Liver (tissue), 3 donors: ENCODE measurements around the gene ERN1.

ENCODE experiments used
- ATF3 ChIP-seq: IDR thresholded peaks from 2 replicates; pipeline ENCODE4 v1.6.1; 2016; ENCODE audit warnings: antibody characterized with exemption
- CTCF ChIP-seq: fragments of 150-350 bp; IDR thresholded peaks from 2 replicates; pipeline ENCODE4 v1.5.1; 2017; ENCODE audit warnings: improper control_type of control experiment, low read depth, low read length; ENCODE audit not compliant: missing input control
- EGR1 ChIP-seq, 2 donors: IDR thresholded peaks; 2 replicates each; pipeline ENCODE4 v1.6.1; 2016 to 2018; ENCODE audit warnings: antibody characterized with exemption in 2 of 2, low read depth in 2 of 2
- FOXA1 ChIP-seq: IDR thresholded peaks from 2 replicates; pipeline ENCODE4 v1.6.1; 2016; ENCODE audit warnings: antibody characterized with exemption
- HNF4A ChIP-seq, 2 donors: conservative IDR thresholded peaks; 2 replicates each; pipeline ENCODE4 v1.6.1; 2016; ENCODE audit warnings: antibody characterized with exemption in 2 of 2, mild to moderate bottlenecking in 2 of 2
- JUND ChIP-seq, 2 donors: IDR thresholded peaks; 2 replicates each; pipeline ENCODE4 v1.6.1; 2016; ENCODE audit warnings: antibody characterized with exemption in 2 of 2
- MAX ChIP-seq: IDR thresholded peaks from 2 replicates; pipeline ENCODE4 v1.6.1; 2016; ENCODE audit warnings: antibody characterized with exemption
- RAD21 ChIP-seq, 2 donors: IDR thresholded peaks; 2 replicates each; pipeline ENCODE4 v1.6.1; 2016; ENCODE audit warnings: antibody characterized with exemption in 2 of 2, mild to moderate bottlenecking in 2 of 2
- REST ChIP-seq: IDR thresholded peaks from 2 replicates; pipeline ENCODE4 v1.6.1; 2016; ENCODE audit warnings: antibody characterized with exemption, mild to moderate bottlenecking
- RXRA ChIP-seq, 2 donors: IDR thresholded peaks; 2 replicates each; pipeline ENCODE4 v1.6.1; 2017 to 2018; ENCODE audit warnings: antibody characterized with exemption in 2 of 2, mild to moderate bottlenecking in 1 of 2
- SP1 ChIP-seq: IDR thresholded peaks from 2 replicates; pipeline ENCODE4 v1.6.1; 2018; ENCODE audit warnings: antibody characterized with exemption, mild to moderate bottlenecking
- TAF1 ChIP-seq: conservative IDR thresholded peaks from 2 replicates; pipeline ENCODE4 v1.6.1; 2016; ENCODE audit warnings: antibody characterized with exemption, mild to moderate bottlenecking
- YY1 ChIP-seq: IDR thresholded peaks from 2 replicates; pipeline ENCODE4 v1.6.1; 2016; ENCODE audit warnings: antibody characterized with exemption, mild to moderate bottlenecking
- donor health status: healthy.
- donor health status: healthy.

GRCh38 chr17:64057701-64058263, 72.2 kb downstream of the ERN1 start:
- no peak for TF ChIP-seq CTCF
- peak; percentile 22 to 37 for TF ChIP-seq RXRA (IDR thresholded peaks at IDR 0.05)
- no peak for TF ChIP-seq YY1
- no peak for TF ChIP-seq REST
- no peak for TF ChIP-seq ATF3
- no peak for TF ChIP-seq TAF1
- TF ChIP-seq JUND (IDR thresholded peaks at IDR 0.05): no peak
- peak in 1 of 2 donors; percentile 24 for TF ChIP-seq RAD21 (IDR thresholded peaks at IDR 0.05)
- no peak for TF ChIP-seq HNF4A (conservative IDR thresholded peaks at IDR 0.05)
- TF ChIP-seq MAX: no peak
- no peak for TF ChIP-seq SP1
- no peak for TF ChIP-seq FOXA1
- TF ChIP-seq EGR1 (IDR thresholded peaks at IDR 0.05; ENCODE audit: low read depth in 2 of 2): no peak
